Prostate gland (tissue), 2 donors: ENCODE data around the gene CCDC69. TPM values are rescaled to one million over a fixed set of nuclear protein-coding genes. Genes with fewer than 3 reads are reported as not detected.
A peak's percentile ranks its signal among the peaks of the same experiment; 100 is the strongest.
"Not testable (repeated sequence)": the region's sequence is repeated elsewhere in the genome, so short reads cannot be mapped to it uniquely, and the experiment has no call there.

Source experiments
- DNase-seq: peaks from one replicate; pipeline ENCODE4 v3.0.0-alpha.2; 2019; ENCODE audit warnings: low spot score
- H3K27ac ChIP-seq, 2 donors: fragments of 200-600 bp; sonication (generic); 2 replicates each; pipeline ENCODE4 v1.5.1; 2017 to 2019
- H3K27me3 ChIP-seq: fragments of 200-600 bp; sonication (generic); replicated peaks from 2 replicates; pipeline ENCODE4 v1.5.1; 2019; ENCODE audit not compliant: insufficient read depth
- H3K36me3 ChIP-seq, 2 donors: fragments of 200-600 bp; sonication (generic); 1 replicate in 1 of 2; 2 replicates in 1 of 2; pipeline versions ENCODE4 v1.5.1 to v1.8.1; 2017 to 2019
- H3K4me1 ChIP-seq: fragments of 200-600 bp; sonication (generic); replicated peaks from 2 replicates; pipeline ENCODE4 v1.5.1; 2019
- H3K4me3 ChIP-seq, 2 donors: fragments of 200-600 bp; sonication (generic); 2 replicates each; pipeline ENCODE4 v1.5.1; 2017 to 2019
- H3K9me3 ChIP-seq: fragments of 200-600 bp; sonication (generic); 2 replicates; pipeline ENCODE4 v1.5.1; 2017
- CTCF ChIP-seq, 4 experiments: fragments of 200-600 bp in 2 of 4; fragments of 450-650 bp in 2 of 4; sonication (generic) in 2 of 4; IDR thresholded peaks; 1 replicate in 3 of 4; 2 replicates in 1 of 4; pipeline ENCODE4 v1.5.1; 2016 to 2019; ENCODE audit warnings: antibody characterized with exemption in 4 of 4, mild to moderate bottlenecking in 2 of 4, moderate library complexity in 2 of 4
- POLR2A ChIP-seq: fragments of 450-650 bp; IDR thresholded peaks from one replicate; pipeline ENCODE4 v1.6.1; 2016; ENCODE audit warnings: antibody characterized with exemption, mild to moderate bottlenecking
- POLR2AphosphoS5 ChIP-seq: sonication (generic); formaldehyde crosslinking; IDR thresholded peaks from one replicate; pipeline ENCODE4 v1.6.1; 2017; ENCODE audit warnings: antibody characterized with exemption
- WGBS: methylation state at CpG from one replicate; pipeline ENCODE4 v1.1.5; 2018; 5-methylcytosine and 5-hydroxymethylcytosine counted together
- intact Hi-C: fragments of 100-400 bp; cut with DNase I; formaldehyde crosslinking; loops from one replicate; pipeline ENCODE4 v1.14.2; 2022
- total RNA-seq, 2 donors: library from RNA; depleted of rRNA; stranded (reverse); fragments of >200 nt; gene quantifications; one replicate each; pipeline ENCODE4 v1.1.0, GENCODE V29; 2016

The CCDC69 gene
- total RNA-seq, 2 donors from 2014 or later, result 28.2 to 53.8 TPM

DNA sequence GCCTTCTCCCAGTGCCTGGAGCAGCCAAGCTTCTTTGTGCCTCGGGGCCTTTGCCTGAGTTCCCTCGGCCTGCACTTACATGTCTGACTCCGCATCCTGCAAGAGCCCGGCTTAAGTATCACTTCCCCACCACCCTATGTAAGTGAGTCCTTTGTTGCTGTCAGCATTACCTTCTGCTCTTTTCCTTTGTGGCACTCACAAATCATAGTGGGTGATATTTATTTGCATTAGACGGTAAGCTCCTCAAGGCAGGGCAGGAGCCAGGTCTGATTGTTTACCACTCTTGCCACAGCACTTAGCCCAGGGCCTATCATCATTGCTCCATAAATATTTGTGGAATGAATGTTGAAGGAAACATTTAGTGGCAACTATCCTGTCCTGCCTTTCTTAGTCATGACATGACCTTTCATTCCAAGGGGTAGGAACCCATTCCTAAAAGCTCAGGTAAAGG lies 33.9 kb upstream of the CCDC69 start:
- Histone ChIP-seq H3K36me3 (no peaks in the 10 kb centered on the region), H3K27me3 (no peaks in the 10 kb centered on the region), H3K9me3 (no peaks in the 10 kb centered on the region), H3K4me1 (no peaks in the 10 kb centered on the region), H3K27ac (no peak overlapping the region), H3K4me3 (no peak overlapping the region)
- TF ChIP-seq POLR2AphosphoS5, result no peak
- no peak for TF ChIP-seq POLR2A
- no peak for TF ChIP-seq CTCF (IDR thresholded peaks at IDR 0.05)
- WGBS, result 60% methylated on average over 5 of the region's 5 CpGs
- DNase-seq, result no peak
- intact Hi-C loops, result loop anchor here (10.0 kb wide), 1 partner anchor 417 kb away; no protein-coding TSS in a partner anchor

DNA sequence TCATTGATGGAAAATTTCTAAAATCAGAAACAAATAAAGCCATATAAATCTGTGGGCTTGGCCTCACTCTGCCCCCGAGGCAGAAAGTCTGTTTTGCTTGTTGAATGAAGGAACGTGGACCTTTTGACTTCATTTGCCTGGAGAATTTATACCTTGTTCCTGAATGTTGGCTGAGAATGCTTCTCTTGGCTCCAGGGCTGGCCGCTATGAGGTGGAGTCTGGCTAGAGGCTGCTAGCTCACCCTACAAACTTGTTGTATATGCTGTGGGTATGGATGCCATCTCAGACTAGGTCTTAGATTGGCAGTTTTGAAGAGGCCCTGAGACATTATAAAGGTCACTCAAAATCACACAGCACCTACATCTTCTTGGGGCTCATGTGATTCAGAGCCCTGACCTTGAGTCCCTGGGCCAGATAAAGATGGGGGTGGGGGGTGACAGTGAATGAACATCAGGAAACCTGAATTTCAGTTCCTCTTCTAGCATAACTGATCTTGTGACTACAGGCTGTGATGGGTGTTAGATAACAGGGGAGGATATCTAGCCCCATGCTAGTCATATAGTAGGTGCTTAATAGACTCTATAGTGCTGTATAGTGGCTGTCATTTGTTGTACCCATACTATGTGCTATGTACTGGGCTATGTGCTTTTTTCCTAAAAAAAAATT lies 31.9 kb upstream of the CCDC69 start:
- no peak for DNase-seq
- TF ChIP-seq CTCF (IDR thresholded peaks at IDR 0.05), result no peak
- TF ChIP-seq POLR2AphosphoS5, result no peak
- TF ChIP-seq POLR2A, result no peak

GRCh38 chr5:151254990-151255389 lies 31.1 kb upstream of the CCDC69 start:
- H3K36me3 ChIP-seq, DNase-seq, H3K9me3 ChIP-seq, H3K4me3 ChIP-seq, H3K27ac ChIP-seq, H3K27me3 ChIP-seq, H3K4me1 ChIP-seq: not testable (repeated sequence)
- WGBS, result over 99% methylated on average over 5 of the region's 5 CpGs
- intact Hi-C loops, result loop anchor here (10.0 kb wide), 1 partner anchor 420 kb away; no protein-coding TSS in a partner anchor

More for the DNA sequence above, 31.9 kb upstream of the CCDC69 start:
- Histone ChIP-seq H3K9me3 (no peaks in the 10 kb centered on the region), H3K27ac (no peak overlapping the region), H3K4me1 (no peaks in the 10 kb centered on the region), H3K4me3 (no peak overlapping the region), H3K27me3 (no peaks in the 10 kb centered on the region), H3K36me3 (no peaks in the 10 kb centered on the region)
- intact Hi-C loops, result loop anchor here (10.0 kb wide), 1 partner anchor 419 kb away; no protein-coding TSS in a partner anchor
- WGBS, result 81% methylated on average over 3 of the region's 3 CpGs

- WGBS, result 62% methylated on average over 1 of the region's 1 CpG
- H3K9me3 ChIP-seq, result no peaks in the 10 kb centered on the region
- no peak overlapping the region for H3K4me3 ChIP-seq
- H3K4me1 ChIP-seq, result no peaks in the 10 kb centered on the region
- H3K36me3 ChIP-seq, result no peaks in the 10 kb centered on the region
- no peak for DNase-seq
- intact Hi-C loops, result loop anchor here (10.0 kb wide), 1 partner anchor 420 kb away; no protein-coding TSS in a partner anchor
- no peaks in the 10 kb centered on the region for H3K27me3 ChIP-seq
- TF ChIP-seq POLR2A (no peak), POLR2AphosphoS5 (no peak), CTCF (IDR thresholded peaks at IDR 0.05) (no peak)
- H3K27ac ChIP-seq, result no peak overlapping the region
Observed at GRCh38 chr5:151254556-151254955, 30.7 kb upstream of the CCDC69 start.

DNA sequence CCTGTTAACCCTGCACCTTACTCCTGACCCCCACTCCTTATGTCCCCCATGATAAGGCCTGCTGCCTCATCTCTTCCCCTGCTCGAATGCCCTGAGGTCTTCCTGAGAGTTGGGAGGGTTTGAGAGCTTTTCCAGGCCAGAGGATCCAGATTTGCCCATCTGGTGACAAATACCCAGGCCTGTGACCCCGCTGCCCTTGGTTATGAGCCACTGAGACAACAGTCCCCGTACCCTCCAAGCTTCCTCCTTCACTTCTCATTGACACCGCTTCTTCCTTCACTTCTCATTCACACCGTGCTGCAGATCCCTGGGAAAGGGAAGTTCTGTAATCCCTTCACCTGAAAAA lies 29.7 kb upstream of the CCDC69 start:
- intact Hi-C loops, result loop anchor here (10.0 kb wide), 1 partner anchor 421 kb away; no protein-coding TSS in a partner anchor
- no peak for DNase-seq
- WGBS, result 16% methylated on average over 5 of the region's 5 CpGs

More for the DNA sequence above, 29.7 kb upstream of the CCDC69 start:
- Histone ChIP-seq H3K36me3 (no peaks in the 10 kb centered on the region), H3K4me1 (no peaks in the 10 kb centered on the region), H3K27me3 (no peaks in the 10 kb centered on the region), H3K9me3 (no peaks in the 10 kb centered on the region), H3K4me3 (peak overlapping the region; percentile 51 to 63), H3K27ac (peak overlapping the region; percentile 55 to 65)
- TF ChIP-seq POLR2AphosphoS5, result no peak
- no peak for TF ChIP-seq CTCF (IDR thresholded peaks at IDR 0.05)
- no peak for TF ChIP-seq POLR2A
